HepG2 (cell line): ENCODE results near the gene ZNF483. TPM values are rescaled to one million over a fixed set of nuclear protein-coding genes. Genes with fewer than 3 reads are reported as not detected.

Experiments used
- ATF7-NPFF ChIP-seq: sonication (generic); formaldehyde crosslinking; IDR thresholded peaks from 2 replicates; pipeline ENCODE4 v1.8.1; 2023; ENCODE audit warnings: mild to moderate bottlenecking, low read depth, missing genetic modification reagents, moderate library complexity
- CCDC6 ChIP-seq: sonication (generic); formaldehyde crosslinking; IDR thresholded peaks from 2 replicates; pipeline ENCODE4 v1.8.1; 2022; ENCODE audit warnings: mild to moderate bottlenecking, missing genetic modification reagents, moderate library complexity
- CENPX ChIP-seq: sonication (generic); formaldehyde crosslinking; IDR thresholded peaks from 2 replicates; pipeline ENCODE4 v1.9.0; 2021; ENCODE audit warnings: mild to moderate bottlenecking, missing genetic modification reagents, moderate library complexity
- ELF1 ChIP-seq: sonication (generic); formaldehyde crosslinking; IDR thresholded peaks from 2 replicates; pipeline ENCODE4 v1.4.0; 2020; ENCODE audit warnings: missing genetic modification reagents
- EP300 ChIP-seq, 3 experiments: sonication (generic) in 1 of 3; formaldehyde crosslinking in 1 of 3; IDR thresholded peaks; 2 replicates each; pipeline versions ENCODE4 v1.5.1 to v1.6.1; 2011 to 2020; ENCODE audit warnings: low read depth in 2 of 3, low read length in 2 of 3, borderline replicate concordance in 1 of 3, improper control_type of control experiment in 1 of 3, mild to moderate bottlenecking in 1 of 3, missing genetic modification reagents in 1 of 3, moderate library complexity in 1 of 3
- FOXM1 ChIP-seq: sonication (generic); formaldehyde crosslinking; IDR thresholded peaks from 2 replicates; pipeline ENCODE4 v1.5.0; 2020; ENCODE audit warnings: missing genetic modification reagents
- HMGA1 ChIP-seq: sonication (generic); formaldehyde crosslinking; conservative IDR thresholded peaks from 2 replicates; pipeline ENCODE4 v1.4.0; 2020; ENCODE audit warnings: missing genetic modification reagents
- KLF12 ChIP-seq: sonication (generic); formaldehyde crosslinking; IDR thresholded peaks from 2 replicates; pipeline ENCODE4 v1.4.0; 2020; ENCODE audit warnings: missing genetic modification reagents, borderline replicate concordance
- MTA3 ChIP-seq: sonication (generic); formaldehyde crosslinking; IDR thresholded peaks from 2 replicates; pipeline ENCODE4 v1.4.0; 2020; ENCODE audit warnings: missing genetic modification reagents
- MYC ChIP-seq: sonication (generic); formaldehyde crosslinking; IDR thresholded peaks from 2 replicates; pipeline ENCODE4 v1.9.0; 2021; ENCODE audit warnings: missing genetic modification reagents, borderline replicate concordance
- NAIF1 ChIP-seq: sonication (generic); formaldehyde crosslinking; IDR thresholded peaks from 2 replicates; pipeline ENCODE4 v1.5.0; 2020; ENCODE audit warnings: mild to moderate bottlenecking, missing genetic modification reagents, borderline replicate concordance
- NR2C2 ChIP-seq: sonication (generic); formaldehyde crosslinking; IDR thresholded peaks from 2 replicates; pipeline ENCODE4 v1.4.0; 2020; ENCODE audit warnings: missing genetic modification reagents, mild to moderate bottlenecking, moderate library complexity, borderline replicate concordance
- PAX8 ChIP-seq: sonication (generic); formaldehyde crosslinking; IDR thresholded peaks from 2 replicates; pipeline ENCODE4 v1.8.0; 2022; ENCODE audit warnings: mild to moderate bottlenecking, missing genetic modification reagents, borderline replicate concordance
- POLR2AphosphoS5 ChIP-seq: IDR thresholded peaks from 2 replicates; pipeline ENCODE4 v1.6.1; 2012; ENCODE audit warnings: low read depth, low read length
- RFX3 ChIP-seq: IDR thresholded peaks from 2 replicates; pipeline ENCODE4 v1.6.1; 2016; ENCODE audit warnings: missing biosample characterization, missing genetic modification reagents
- SMAD3 ChIP-seq: sonication (generic); formaldehyde crosslinking; IDR thresholded peaks from 2 replicates; pipeline ENCODE4 v1.4.0; 2020; ENCODE audit warnings: missing genetic modification reagents
- ZFP37 ChIP-seq: sonication (generic); formaldehyde crosslinking; IDR thresholded peaks from 2 replicates; pipeline ENCODE4 v1.4.0; 2020; ENCODE audit warnings: missing genetic modification reagents, borderline replicate concordance
- ZNF274 ChIP-seq: sonication (generic); formaldehyde crosslinking; IDR thresholded peaks from 2 replicates; pipeline ENCODE4 v1.5.1; 2020; ENCODE audit warnings: mild to moderate bottlenecking, missing genetic modification reagents
- ZNF331 ChIP-seq: sonication (generic); formaldehyde crosslinking; IDR thresholded peaks from 2 replicates; pipeline ENCODE4 v1.4.0; 2020; ENCODE audit warnings: missing genetic modification reagents
- ZNF337 ChIP-seq: sonication (generic); formaldehyde crosslinking; IDR thresholded peaks from 2 replicates; pipeline ENCODE4 v1.5.1; 2020; ENCODE audit warnings: missing genetic modification reagents, low read depth, mild to moderate bottlenecking, borderline replicate concordance
- ZNF546 ChIP-seq: sonication (generic); formaldehyde crosslinking; conservative IDR thresholded peaks from 2 replicates; pipeline ENCODE4 v1.8.1; 2023; ENCODE audit warnings: mild to moderate bottlenecking, missing genetic modification reagents
- ZNF672 ChIP-seq: sonication (generic); formaldehyde crosslinking; IDR thresholded peaks from 2 replicates; pipeline ENCODE4 v1.8.1; 2022; ENCODE audit warnings: missing genetic modification reagents
- polyA plus RNA-seq, 8 experiments: library from polyadenylated mRNA; depleted of rRNA in 3 of 8; stranded (reverse) in 7 of 8; unstranded in 1 of 8; fragments of >200 nt; fragmentation: Illumina TruSeq in 4 of 8; extraction: Trizol in 4 of 8; gene quantifications; 2 replicates each; pipeline versions ENCODE4 v1.2.1 to v1.2.3, GENCODE V29; 2011 to 2016; ENCODE audit warnings: low read depth in 4 of 8, missing spikeins in 1 of 8, mixed read lengths in 1 of 8; ENCODE audit not compliant: insufficient read depth in 1 of 8
- total RNA-seq, 5 experiments: library from RNA; depleted of rRNA; stranded (reverse); fragments of >200 nt; fragmentation: Illumina TruSeq; extraction: Trizol; gene quantifications; 2 replicates each; pipeline ENCODE4 v1.2.3, GENCODE V29; 2016; ENCODE audit warnings: low read depth in 1 of 5
- TF ChIP-seq, protein P1 (sequence below): sonication (generic); IDR thresholded peaks from 2 replicates; pipeline ENCODE4 v1.6.1; 2016; ENCODE audit warnings: low read depth, borderline replicate concordance
- TF ChIP-seq, protein P2 (sequence below): sonication (generic); formaldehyde crosslinking; conservative IDR thresholded peaks from 2 replicates; pipeline ENCODE4 v1.8.0; 2022; ENCODE audit warnings: missing genetic modification reagents
- TF ChIP-seq, protein P3 (sequence below): sonication (generic); formaldehyde crosslinking; IDR thresholded peaks from 2 replicates; pipeline ENCODE4 v1.4.0; 2020; ENCODE audit warnings: missing genetic modification reagents
- TF ChIP-seq, protein P4 (sequence below): sonication (generic); formaldehyde crosslinking; IDR thresholded peaks from 2 replicates; pipeline ENCODE4 v1.4.0; 2020; ENCODE audit warnings: low read depth, mild to moderate bottlenecking, missing genetic modification reagents

ZNF483 gene
- total and polyA plus RNA-seq, 2 of the 13 experiments (the other 11 are each of a cell fraction or from before 2014, with no cell fraction given): 2.0 to 9.5 TPM

DNA sequence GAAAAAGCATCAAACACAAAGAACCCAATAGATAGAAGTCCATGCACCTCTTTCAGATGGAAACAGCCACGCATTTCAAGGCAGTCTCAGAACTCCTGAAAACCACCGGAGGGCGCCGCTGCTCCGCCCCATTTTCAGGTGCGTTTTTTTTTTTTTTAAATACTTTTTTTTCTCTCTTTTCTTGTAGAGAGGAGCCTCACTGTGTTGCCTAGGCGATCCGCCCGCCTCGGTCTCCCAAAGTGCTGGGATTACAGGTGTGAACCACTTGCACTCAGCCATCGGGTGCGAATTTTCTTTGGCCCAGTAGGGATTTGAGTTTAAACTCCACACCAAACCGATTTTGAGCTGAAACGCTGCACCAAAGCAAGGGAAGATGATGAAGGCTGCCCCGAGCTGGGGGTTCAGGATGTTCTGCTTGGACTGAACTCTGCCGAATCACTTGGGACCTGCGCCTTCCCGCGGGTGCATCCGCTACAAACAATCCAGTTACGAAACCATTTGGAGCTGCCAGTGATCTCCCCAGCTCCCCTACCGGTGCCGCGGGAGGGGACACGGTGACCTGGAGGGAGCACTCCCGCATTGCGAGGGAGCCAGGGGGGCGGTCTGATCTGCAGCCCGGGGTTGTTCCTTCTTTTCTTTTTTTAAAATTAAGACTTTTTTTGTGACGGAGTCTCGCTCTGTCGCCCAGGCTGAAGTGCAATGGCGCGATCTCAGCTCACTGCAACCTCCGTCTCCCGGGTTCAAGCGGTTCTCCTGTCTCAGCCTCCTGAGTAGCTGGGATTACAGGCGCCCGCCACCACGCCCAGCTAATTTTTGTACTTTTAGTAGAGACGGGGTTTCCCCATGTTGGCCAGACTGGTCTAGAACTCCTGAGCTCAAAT, 73.1 kb downstream of the ZNF483 start (continued):
- TF ChIP-seq EP300 (IDR thresholded peaks at IDR 0.05; ENCODE audit: low read depth in 2 of 2, low read length in 2 of 2): no peak
- TF ChIP-seq EP300 (CRISPR knock-in tag; IDR thresholded peaks at IDR 0.05; ENCODE audit: borderline replicate concordance): no peak
- TF ChIP-seq SMAD3: no peak
- no peak for TF ChIP-seq KLF12 (CRISPR knock-in tag)
- TF ChIP-seq RFX3 (CRISPR knock-in tag): no peak; the same call in 1 of the 2 replicates
- no peak for TF ChIP-seq MTA3 (CRISPR knock-in tag)
- TF ChIP-seq ATF7-NPFF (CRISPR knock-in tag): 0 out of 2 replicates have a peak, but pooled peaks have one; percentile 19
- TF ChIP-seq ZNF672: no peak
- TF ChIP-seq PAX8 (CRISPR knock-in tag): no peak
- no peak for TF ChIP-seq CCDC6 (CRISPR knock-in tag)
- TF ChIP-seq NR2C2 (CRISPR knock-in tag): 0 out of 2 replicates have a peak, but pooled peaks have one; percentile 25
- TF ChIP-seq ZNF274 (CRISPR knock-in tag): 0 out of 2 replicates have a peak, but pooled peaks have one; percentile 34
- no peak for TF ChIP-seq ELF1
- no peak for TF ChIP-seq ZFP37 (CRISPR knock-in tag)
- no peak for TF ChIP-seq ZNF546 (CRISPR knock-in tag)
- no peak for TF ChIP-seq ZNF337 (CRISPR knock-in tag)
- TF ChIP-seq, protein P1, sequence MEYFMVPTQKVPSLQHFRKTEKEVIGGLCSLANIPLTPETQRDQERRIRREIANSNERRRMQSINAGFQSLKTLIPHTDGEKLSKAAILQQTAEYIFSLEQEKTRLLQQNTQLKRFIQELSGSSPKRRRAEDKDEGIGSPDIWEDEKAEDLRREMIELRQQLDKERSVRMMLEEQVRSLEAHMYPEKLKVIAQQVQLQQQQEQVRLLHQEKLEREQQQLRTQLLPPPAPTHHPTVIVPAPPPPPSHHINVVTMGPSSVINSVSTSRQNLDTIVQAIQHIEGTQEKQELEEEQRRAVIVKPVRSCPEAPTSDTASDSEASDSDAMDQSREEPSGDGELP: no peak
- TF ChIP-seq HMGA1: no peak
- no peak for TF ChIP-seq CENPX (CRISPR knock-in tag)
- TF ChIP-seq NAIF1 (CRISPR knock-in tag): no peak
- TF ChIP-seq POLR2AphosphoS5: no peak
- TF ChIP-seq, protein P2, sequence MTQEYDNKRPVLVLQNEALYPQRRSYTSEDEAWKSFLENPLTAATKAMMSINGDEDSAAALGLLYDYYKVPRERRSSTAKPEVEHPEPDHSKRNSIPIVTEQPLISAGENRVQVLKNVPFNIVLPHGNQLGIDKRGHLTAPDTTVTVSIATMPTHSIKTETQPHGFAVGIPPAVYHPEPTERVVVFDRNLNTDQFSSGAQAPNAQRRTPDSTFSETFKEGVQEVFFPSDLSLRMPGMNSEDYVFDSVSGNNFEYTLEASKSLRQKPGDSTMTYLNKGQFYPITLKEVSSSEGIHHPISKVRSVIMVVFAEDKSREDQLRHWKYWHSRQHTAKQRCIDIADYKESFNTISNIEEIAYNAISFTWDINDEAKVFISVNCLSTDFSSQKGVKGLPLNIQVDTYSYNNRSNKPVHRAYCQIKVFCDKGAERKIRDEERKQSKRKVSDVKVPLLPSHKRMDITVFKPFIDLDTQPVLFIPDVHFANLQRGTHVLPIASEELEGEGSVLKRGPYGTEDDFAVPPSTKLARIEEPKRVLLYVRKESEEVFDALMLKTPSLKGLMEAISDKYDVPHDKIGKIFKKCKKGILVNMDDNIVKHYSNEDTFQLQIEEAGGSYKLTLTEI (CRISPR knock-in tag): no peak
- no peak for TF ChIP-seq MYC (CRISPR knock-in tag)
- TF ChIP-seq, protein P3, sequence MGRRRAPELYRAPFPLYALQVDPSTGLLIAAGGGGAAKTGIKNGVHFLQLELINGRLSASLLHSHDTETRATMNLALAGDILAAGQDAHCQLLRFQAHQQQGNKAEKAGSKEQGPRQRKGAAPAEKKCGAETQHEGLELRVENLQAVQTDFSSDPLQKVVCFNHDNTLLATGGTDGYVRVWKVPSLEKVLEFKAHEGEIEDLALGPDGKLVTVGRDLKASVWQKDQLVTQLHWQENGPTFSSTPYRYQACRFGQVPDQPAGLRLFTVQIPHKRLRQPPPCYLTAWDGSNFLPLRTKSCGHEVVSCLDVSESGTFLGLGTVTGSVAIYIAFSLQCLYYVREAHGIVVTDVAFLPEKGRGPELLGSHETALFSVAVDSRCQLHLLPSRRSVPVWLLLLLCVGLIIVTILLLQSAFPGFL (CRISPR knock-in tag): no peak
- TF ChIP-seq FOXM1: no peak
- 0 out of 2 replicates have a peak, but pooled peaks have one; percentile 10 for TF ChIP-seq ZNF331 (CRISPR knock-in tag)
- TF ChIP-seq, protein P4, sequence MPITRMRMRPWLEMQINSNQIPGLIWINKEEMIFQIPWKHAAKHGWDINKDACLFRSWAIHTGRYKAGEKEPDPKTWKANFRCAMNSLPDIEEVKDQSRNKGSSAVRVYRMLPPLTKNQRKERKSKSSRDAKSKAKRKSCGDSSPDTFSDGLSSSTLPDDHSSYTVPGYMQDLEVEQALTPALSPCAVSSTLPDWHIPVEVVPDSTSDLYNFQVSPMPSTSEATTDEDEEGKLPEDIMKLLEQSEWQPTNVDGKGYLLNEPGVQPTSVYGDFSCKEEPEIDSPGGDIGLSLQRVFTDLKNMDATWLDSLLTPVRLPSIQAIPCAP: no peak
